HepG2 (cell line): ENCODE results near the gene TUT7. TPM values are rescaled to one million over a fixed set of nuclear protein-coding genes. Genes with fewer than 3 reads are reported as not detected.

ENCODE experiments used
- CENPT ChIP-seq: sonication (generic); formaldehyde crosslinking; IDR thresholded peaks from 2 replicates; pipeline ENCODE4 v1.8.0; 2022; ENCODE audit warnings: low read depth, mild to moderate bottlenecking, moderate library complexity, missing genetic modification reagents
- KAT8 ChIP-seq: IDR thresholded peaks from 2 replicates; pipeline ENCODE4 v1.6.1; 2016; ENCODE audit warnings: missing genetic modification reagents, missing compliant biosample characterization
- MEIS2 ChIP-seq: sonication (generic); formaldehyde crosslinking; IDR thresholded peaks from 2 replicates; pipeline ENCODE4 v1.9.0; 2021; ENCODE audit warnings: mild to moderate bottlenecking, missing genetic modification reagents
- NAIF1 ChIP-seq: sonication (generic); formaldehyde crosslinking; IDR thresholded peaks from 2 replicates; pipeline ENCODE4 v1.5.0; 2020; ENCODE audit warnings: mild to moderate bottlenecking, missing genetic modification reagents, borderline replicate concordance
- SALL2 ChIP-seq: sonication (generic); formaldehyde crosslinking; IDR thresholded peaks from 2 replicates; pipeline ENCODE4 v1.8.1; 2023; ENCODE audit warnings: mild to moderate bottlenecking, missing genetic modification reagents, inconsistent platforms
- TBX2 ChIP-seq: sonication (generic); formaldehyde crosslinking; IDR thresholded peaks from 2 replicates; pipeline ENCODE4 v1.5.0; 2020; ENCODE audit warnings: missing genetic modification reagents, mild to moderate bottlenecking, borderline replicate concordance
- ZNF260 ChIP-seq: sonication (generic); formaldehyde crosslinking; IDR thresholded peaks from 2 replicates; pipeline ENCODE4 v1.4.0; 2020; ENCODE audit warnings: missing genetic modification reagents, low read depth, mild to moderate bottlenecking, borderline replicate concordance
- ZSCAN31 ChIP-seq: sonication (generic); formaldehyde crosslinking; IDR thresholded peaks from 2 replicates; pipeline ENCODE4 v1.5.0; 2020; ENCODE audit warnings: low read depth, mild to moderate bottlenecking, missing genetic modification reagents
- polyA plus RNA-seq, 8 experiments: library from polyadenylated mRNA; depleted of rRNA in 3 of 8; stranded (reverse) in 7 of 8; unstranded in 1 of 8; fragments of >200 nt; fragmentation: Illumina TruSeq in 4 of 8; extraction: Trizol in 4 of 8; gene quantifications; 2 replicates each; pipeline versions ENCODE4 v1.2.1 to v1.2.3, GENCODE V29; 2011 to 2016; ENCODE audit warnings: low read depth in 4 of 8, missing spikeins in 1 of 8, mixed read lengths in 1 of 8; ENCODE audit not compliant: insufficient read depth in 1 of 8
- total RNA-seq, 5 experiments: library from RNA; depleted of rRNA; stranded (reverse); fragments of >200 nt; fragmentation: Illumina TruSeq; extraction: Trizol; gene quantifications; 2 replicates each; pipeline ENCODE4 v1.2.3, GENCODE V29; 2016; ENCODE audit warnings: low read depth in 1 of 5
- TF ChIP-seq, protein P1 (sequence below): IDR thresholded peaks from 2 replicates; pipeline ENCODE4 v1.6.1; 2016; ENCODE audit warnings: mild to moderate bottlenecking
- TF ChIP-seq, protein P2 (sequence below): sonication (generic); formaldehyde crosslinking; IDR thresholded peaks from 2 replicates; pipeline ENCODE4 v1.8.0; 2023; ENCODE audit warnings: mild to moderate bottlenecking, missing genetic modification reagents
- TF ChIP-seq, protein P3 (sequence below): sonication (generic); formaldehyde crosslinking; IDR thresholded peaks from 2 replicates; pipeline ENCODE4 v1.8.0; 2022; ENCODE audit warnings: missing genetic modification reagents, mild to moderate bottlenecking, inconsistent platforms, borderline replicate concordance
- TF ChIP-seq, protein P4 (sequence below): sonication (generic); formaldehyde crosslinking; IDR thresholded peaks from 2 replicates; pipeline ENCODE4 v1.4.0; 2020; ENCODE audit warnings: missing genetic modification reagents
- TF ChIP-seq, protein P5 (sequence below): sonication (generic); formaldehyde crosslinking; IDR thresholded peaks from 2 replicates; pipeline ENCODE4 v1.5.0; 2020; ENCODE audit warnings: mild to moderate bottlenecking, missing genetic modification reagents
- TF ChIP-seq, protein P6 (sequence below): sonication (generic); formaldehyde crosslinking; IDR thresholded peaks from 2 replicates; pipeline ENCODE4 v1.5.0; 2020; ENCODE audit warnings: mild to moderate bottlenecking, missing genetic modification reagents, moderate library complexity
- TF ChIP-seq, protein P7 (sequence below), 2 experiments: fragments of 450-650 bp in 1 of 2; sonication (generic) in 1 of 2; formaldehyde crosslinking; IDR thresholded peaks; 2 replicates each; pipeline versions ENCODE4 v1.5.0 to v1.8.0; 2020 to 2022; ENCODE audit warnings: mild to moderate bottlenecking in 1 of 2, missing genetic modification reagents in 1 of 2

Gene TUT7
- total and polyA plus RNA-seq, 2 of the 13 experiments (the other 11 are each of a cell fraction or from before 2014, with no cell fraction given), result 12.0 to 19.4 TPM

DNA sequence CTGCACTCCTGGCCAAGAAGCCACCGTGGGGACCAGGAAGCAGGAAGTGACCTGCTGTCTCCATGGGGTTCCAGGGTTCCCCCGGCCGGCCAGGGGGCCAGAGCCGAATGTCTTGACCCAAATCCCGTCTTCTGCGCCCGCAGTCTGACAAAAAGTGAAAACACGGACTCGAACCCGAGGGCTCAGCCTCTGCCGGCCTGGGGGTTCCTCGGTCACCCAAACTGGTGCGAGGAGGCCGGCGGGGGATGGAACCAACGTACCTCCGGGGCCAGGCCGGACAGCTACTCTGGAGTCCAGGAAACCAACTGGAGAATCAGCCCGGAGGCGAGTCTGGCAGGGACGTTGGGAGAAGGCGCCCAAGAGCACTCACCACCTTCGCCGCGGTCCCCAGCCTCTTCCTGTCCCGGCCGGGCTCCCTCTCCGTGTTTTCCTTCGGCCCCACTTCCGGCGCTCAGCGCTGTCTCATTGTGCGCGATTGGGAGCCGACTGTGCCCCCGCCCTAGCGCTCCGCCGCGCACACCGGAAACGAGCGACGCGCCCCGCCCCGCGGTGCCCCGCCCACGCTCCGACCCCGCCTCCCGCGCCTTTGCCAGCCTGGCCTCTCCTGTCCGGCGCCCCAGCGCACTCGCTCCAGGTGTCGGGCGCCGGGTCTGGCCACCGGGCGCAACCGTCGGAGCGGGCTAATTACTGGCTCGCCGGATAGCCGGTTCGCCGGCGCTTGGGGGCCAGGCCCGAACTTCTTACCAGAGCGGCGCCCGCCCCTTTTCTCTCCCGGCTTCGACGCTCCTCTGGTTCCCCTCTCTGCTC lies at the start of gene TUT7 (continued):
- TF ChIP-seq, protein P1, sequence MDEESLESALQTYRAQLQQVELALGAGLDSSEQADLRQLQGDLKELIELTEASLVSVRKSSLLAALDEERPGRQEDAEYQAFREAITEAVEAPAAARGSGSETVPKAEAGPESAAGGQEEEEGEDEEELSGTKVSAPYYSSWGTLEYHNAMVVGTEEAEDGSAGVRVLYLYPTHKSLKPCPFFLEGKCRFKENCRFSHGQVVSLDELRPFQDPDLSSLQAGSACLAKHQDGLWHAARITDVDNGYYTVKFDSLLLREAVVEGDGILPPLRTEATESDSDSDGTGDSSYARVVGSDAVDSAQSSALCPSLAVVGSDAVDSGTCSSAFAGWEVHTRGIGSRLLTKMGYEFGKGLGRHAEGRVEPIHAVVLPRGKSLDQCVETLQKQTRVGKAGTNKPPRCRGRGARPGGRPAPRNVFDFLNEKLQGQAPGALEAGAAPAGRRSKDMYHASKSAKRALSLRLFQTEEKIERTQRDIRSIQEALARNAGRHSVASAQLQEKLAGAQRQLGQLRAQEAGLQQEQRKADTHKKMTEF (CRISPR knock-in tag), result peak; percentile 65
- TF ChIP-seq MEIS2, result peak; percentile 40; the same call in 1 of the 2 replicates
- TF ChIP-seq, protein P2, sequence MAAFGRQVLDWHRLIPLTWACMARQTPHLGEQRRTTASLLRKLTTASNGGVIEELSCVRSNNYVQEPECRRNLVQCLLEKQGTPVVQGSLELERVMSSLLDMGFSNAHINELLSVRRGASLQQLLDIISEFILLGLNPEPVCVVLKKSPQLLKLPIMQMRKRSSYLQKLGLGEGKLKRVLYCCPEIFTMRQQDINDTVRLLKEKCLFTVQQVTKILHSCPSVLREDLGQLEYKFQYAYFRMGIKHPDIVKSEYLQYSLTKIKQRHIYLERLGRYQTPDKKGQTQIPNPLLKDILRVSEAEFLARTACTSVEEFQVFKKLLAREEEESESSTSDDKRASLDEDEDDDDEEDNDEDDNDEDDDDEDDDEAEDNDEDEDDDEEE (CRISPR knock-in tag), result peak; percentile 84; the same call in 1 of the 2 replicates
- peak; percentile 75; the same call in 1 of the 2 replicates for TF ChIP-seq TBX2 (CRISPR knock-in tag)
- TF ChIP-seq, protein P3, sequence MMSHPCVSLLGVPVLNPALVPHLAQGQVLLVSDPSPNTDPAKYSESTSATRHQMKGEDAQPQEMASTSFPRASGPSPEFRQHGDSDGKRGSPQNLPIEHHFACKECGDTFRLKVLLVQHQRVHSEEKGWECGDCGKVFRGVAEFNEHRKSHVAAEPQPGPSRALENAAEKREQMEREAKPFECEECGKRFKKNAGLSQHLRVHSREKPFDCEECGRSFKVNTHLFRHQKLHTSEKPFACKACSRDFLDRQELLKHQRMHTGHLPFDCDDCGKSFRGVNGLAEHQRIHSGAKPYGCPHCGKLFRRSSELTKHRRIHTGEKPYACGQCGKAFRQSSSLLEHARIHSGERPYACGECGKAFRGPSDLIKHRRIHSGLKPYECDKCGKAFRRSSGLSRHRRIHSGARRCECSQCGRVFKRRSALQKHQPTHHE, result peak; percentile 77; the same call in 1 of the 2 replicates
- no peak for TF ChIP-seq CENPT (CRISPR knock-in tag)
- TF ChIP-seq ZNF260 (CRISPR knock-in tag), result no peak
- TF ChIP-seq ZSCAN31, result peak; percentile 80; the same call in 1 of the 2 replicates
- TF ChIP-seq SALL2 (CRISPR knock-in tag), result 0 out of 2 replicates have a peak, but pooled peaks have one; percentile 17
- peak; percentile 88 for TF ChIP-seq KAT8 (CRISPR knock-in tag)
- TF ChIP-seq, protein P4, sequence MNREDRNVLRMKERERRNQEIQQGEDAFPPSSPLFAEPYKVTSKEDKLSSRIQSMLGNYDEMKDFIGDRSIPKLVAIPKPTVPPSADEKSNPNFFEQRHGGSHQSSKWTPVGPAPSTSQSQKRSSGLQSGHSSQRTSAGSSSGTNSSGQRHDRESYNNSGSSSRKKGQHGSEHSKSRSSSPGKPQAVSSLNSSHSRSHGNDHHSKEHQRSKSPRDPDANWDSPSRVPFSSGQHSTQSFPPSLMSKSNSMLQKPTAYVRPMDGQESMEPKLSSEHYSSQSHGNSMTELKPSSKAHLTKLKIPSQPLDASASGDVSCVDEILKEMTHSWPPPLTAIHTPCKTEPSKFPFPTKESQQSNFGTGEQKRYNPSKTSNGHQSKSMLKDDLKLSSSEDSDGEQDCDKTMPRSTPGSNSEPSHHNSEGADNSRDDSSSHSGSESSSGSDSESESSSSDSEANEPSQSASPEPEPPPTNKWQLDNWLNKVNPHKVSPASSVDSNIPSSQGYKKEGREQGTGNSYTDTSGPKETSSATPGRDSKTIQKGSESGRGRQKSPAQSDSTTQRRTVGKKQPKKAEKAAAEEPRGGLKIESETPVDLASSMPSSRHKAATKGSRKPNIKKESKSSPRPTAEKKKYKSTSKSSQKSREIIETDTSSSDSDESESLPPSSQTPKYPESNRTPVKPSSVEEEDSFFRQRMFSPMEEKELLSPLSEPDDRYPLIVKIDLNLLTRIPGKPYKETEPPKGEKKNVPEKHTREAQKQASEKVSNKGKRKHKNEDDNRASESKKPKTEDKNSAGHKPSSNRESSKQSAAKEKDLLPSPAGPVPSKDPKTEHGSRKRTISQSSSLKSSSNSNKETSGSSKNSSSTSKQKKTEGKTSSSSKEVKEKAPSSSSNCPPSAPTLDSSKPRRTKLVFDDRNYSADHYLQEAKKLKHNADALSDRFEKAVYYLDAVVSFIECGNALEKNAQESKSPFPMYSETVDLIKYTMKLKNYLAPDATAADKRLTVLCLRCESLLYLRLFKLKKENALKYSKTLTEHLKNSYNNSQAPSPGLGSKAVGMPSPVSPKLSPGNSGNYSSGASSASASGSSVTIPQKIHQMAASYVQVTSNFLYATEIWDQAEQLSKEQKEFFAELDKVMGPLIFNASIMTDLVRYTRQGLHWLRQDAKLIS (CRISPR knock-in tag), result 0 out of 2 replicates have a peak, but pooled peaks have one; percentile 7
- TF ChIP-seq, protein P5, sequence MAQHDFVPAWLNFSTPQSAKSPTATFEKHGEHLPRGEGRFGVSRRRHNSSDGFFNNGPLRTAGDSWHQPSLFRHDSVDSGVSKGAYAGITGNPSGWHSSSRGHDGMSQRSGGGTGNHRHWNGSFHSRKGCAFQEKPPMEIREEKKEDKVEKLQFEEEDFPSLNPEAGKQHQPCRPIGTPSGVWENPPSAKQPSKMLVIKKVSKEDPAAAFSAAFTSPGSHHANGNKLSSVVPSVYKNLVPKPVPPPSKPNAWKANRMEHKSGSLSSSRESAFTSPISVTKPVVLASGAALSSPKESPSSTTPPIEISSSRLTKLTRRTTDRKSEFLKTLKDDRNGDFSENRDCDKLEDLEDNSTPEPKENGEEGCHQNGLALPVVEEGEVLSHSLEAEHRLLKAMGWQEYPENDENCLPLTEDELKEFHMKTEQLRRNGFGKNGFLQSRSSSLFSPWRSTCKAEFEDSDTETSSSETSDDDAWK (CRISPR knock-in tag), result no peak
- peak; percentile 18; the same call in 1 of the 2 replicates for TF ChIP-seq NAIF1 (CRISPR knock-in tag)
- TF ChIP-seq, protein P6, sequence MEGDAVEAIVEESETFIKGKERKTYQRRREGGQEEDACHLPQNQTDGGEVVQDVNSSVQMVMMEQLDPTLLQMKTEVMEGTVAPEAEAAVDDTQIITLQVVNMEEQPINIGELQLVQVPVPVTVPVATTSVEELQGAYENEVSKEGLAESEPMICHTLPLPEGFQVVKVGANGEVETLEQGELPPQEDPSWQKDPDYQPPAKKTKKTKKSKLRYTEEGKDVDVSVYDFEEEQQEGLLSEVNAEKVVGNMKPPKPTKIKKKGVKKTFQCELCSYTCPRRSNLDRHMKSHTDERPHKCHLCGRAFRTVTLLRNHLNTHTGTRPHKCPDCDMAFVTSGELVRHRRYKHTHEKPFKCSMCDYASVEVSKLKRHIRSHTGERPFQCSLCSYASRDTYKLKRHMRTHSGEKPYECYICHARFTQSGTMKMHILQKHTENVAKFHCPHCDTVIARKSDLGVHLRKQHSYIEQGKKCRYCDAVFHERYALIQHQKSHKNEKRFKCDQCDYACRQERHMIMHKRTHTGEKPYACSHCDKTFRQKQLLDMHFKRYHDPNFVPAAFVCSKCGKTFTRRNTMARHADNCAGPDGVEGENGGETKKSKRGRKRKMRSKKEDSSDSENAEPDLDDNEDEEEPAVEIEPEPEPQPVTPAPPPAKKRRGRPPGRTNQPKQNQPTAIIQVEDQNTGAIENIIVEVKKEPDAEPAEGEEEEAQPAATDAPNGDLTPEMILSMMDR (CRISPR knock-in tag), result 0 out of 2 replicates have a peak, but pooled peaks have one; percentile 1
- TF ChIP-seq, protein P7, sequence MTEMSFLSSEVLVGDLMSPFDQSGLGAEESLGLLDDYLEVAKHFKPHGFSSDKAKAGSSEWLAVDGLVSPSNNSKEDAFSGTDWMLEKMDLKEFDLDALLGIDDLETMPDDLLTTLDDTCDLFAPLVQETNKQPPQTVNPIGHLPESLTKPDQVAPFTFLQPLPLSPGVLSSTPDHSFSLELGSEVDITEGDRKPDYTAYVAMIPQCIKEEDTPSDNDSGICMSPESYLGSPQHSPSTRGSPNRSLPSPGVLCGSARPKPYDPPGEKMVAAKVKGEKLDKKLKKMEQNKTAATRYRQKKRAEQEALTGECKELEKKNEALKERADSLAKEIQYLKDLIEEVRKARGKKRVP (CRISPR knock-in tag; IDR thresholded peaks at IDR 0.05), result no peak
